ENCODE results near the gene SSR2. TPM values are rescaled to one million over a fixed set of nuclear protein-coding genes. Genes with fewer than 3 reads are reported as not detected.

Gene SSR2
- total RNA-seq (2014; rRNA removed; shearing (Covaris generic); ENCODE audit: low replicate concordance): 305 and 404 TPM in 2 replicates

- in situ Hi-C loops (cut with HindIII; ENCODE audit: low pct_unique_long_range_greater_than_20kb, low sequenced_read_pairs): no loop called here
- peak; percentile 83 for DNase-seq (ENCODE audit: low read depth)
These were observed at the start of gene SSR2 for GRCh38 chr1:156020293-156021092. SSR2 (minus strand) TSS chr1:156020951; CDS start chr1:156020167, 784 bp downstream.

DNA sequence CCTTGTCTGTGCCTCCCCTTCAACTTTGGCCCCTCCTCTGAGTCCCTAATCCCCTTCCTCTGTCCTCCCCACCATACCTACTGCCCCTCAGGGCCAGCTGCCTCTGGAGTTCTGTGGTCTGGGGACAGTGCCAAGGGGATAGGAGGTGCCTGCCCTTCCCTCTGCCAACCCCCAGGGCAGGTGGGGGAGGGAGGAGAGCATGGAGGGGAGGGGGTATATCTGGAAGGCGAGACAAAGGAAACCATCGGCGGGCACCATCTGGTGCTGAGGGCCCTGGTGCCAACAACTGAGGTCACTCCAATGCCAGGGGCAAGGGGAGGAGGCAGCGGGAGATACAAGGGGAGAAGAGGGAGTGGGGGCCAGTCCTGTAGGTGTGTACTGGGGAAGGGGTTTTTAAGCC is 49.8 kb upstream of the SSR2 start:
- DNase-seq (ENCODE audit: low read depth): no peak
- in situ Hi-C loops (cut with HindIII; ENCODE audit: low pct_unique_long_range_greater_than_20kb, low sequenced_read_pairs): no loop called here

GRCh38 chr1:156069490-156070455 is 49.0 kb upstream of the SSR2 start:
- in situ Hi-C loops (cut with HindIII; ENCODE audit: low pct_unique_long_range_greater_than_20kb, low sequenced_read_pairs): no loop called here

DNA sequence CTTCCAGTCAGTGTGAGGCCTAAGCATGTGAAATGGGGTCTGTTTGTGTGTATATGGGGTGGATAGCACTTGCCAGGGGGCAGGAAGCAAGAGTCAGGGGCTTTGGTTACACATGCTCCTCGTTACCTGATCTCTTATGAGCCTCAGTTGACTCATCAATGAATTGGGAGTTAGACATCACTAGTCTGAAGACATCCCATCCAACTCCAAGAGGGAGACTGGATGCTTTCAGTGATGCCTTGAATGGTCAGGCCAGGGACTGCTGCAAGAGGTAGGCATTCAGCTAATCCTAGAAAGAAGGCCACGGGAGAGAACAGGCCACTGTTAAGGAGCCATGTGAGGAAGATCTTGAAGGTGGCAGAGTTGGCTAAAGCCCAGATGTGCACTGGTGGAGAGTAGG is 46.5 kb upstream of the SSR2 start:
- DNase-seq (ENCODE audit: low read depth): no peak
- in situ Hi-C loops (cut with HindIII; ENCODE audit: low pct_unique_long_range_greater_than_20kb, low sequenced_read_pairs): no loop called here

More at GRCh38 chr1:156069490-156070455, 49.0 kb upstream of the SSR2 start:
- DNase-seq (ENCODE audit: low read depth): no peak

DNA sequence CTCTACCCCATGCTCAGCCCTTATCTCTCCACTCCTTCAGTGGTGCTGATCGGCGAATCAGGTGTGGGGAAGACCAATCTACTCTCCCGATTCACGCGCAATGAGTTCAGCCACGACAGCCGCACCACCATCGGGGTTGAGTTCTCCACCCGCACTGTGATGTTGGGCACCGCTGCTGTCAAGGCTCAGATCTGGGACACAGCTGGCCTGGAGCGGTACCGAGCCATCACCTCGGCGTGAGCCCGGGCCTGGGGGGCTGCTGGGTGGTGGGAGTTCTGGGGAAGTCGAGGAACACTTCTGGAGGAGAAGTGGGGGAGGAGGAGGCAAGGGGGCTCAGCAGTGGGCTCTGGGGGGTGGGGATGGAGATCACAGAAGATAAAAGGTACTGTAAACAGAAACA is 45.1 kb upstream of the SSR2 start:
- no peak for DNase-seq (ENCODE audit: low read depth)
- in situ Hi-C loops (cut with HindIII; ENCODE audit: low pct_unique_long_range_greater_than_20kb, low sequenced_read_pairs): no loop called here

DNA sequence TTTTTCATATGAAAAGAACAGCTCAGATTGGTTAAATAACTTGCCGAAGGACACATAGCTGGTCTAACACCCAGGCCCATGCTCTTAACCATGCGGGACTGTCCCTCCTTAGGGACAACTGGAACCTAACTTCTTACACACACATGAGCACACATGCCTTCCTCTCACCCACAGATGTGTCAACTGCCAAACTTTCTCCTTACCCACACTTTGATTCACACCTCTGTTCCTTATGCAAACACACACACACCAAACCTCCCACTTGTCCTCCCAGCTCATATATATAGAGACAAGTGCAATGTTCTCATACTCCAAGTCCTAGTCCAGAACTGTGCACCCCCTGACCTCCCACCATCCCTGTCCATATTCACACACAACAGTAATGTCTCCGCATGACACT is 44.5 kb upstream of the SSR2 start:
- in situ Hi-C loops (cut with HindIII; ENCODE audit: low pct_unique_long_range_greater_than_20kb, low sequenced_read_pairs): no loop called here
- no peak for DNase-seq (ENCODE audit: low read depth)

DNA sequence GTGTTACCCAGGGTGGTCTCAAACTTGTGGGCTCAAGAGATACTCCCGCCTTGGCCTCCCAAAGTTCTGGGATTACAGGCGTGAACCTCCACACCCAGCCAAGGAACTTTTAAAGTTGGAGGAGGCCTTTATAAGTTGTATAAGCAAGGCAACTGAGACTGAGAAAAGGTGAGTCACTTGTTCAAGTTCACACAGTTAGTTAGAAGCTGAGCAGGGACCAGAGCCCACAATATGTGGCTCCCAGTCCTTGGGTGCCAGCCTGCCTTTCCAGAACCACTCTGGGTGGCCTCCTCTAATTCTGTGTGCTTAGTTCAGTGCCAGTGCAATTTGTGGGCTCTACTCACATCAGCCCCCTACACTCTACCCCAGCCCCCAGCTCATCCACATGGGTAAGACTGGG is 43.9 kb upstream of the SSR2 start:
- DNase-seq (ENCODE audit: low read depth): no peak
- in situ Hi-C loops (cut with HindIII; ENCODE audit: low pct_unique_long_range_greater_than_20kb, low sequenced_read_pairs): no loop called here

DNA sequence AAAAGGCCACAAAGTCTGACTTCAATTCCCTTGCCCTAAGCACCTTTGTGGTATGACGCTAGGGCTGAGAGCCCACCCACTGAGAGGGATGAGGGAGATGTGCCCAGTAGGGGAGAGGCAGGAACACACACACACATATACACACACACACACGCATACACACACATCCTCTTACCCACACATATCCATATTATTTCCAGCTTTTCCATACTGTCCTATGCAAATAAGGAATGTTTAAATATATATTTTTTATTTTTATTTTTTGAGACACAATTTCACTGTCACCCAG is 43.2 kb upstream of the SSR2 start:
- in situ Hi-C loops (cut with HindIII; ENCODE audit: low pct_unique_long_range_greater_than_20kb, low sequenced_read_pairs): no loop called here
- DNase-seq (ENCODE audit: low read depth): no peak

- DNase-seq (ENCODE audit: low read depth): no peak
- in situ Hi-C loops (cut with HindIII; ENCODE audit: low pct_unique_long_range_greater_than_20kb, low sequenced_read_pairs): no loop called here
These were observed 41.4 kb upstream of the SSR2 start for GRCh38 chr1:156062189-156062588.

GRCh38 chr1:156060937-156061636 is 40.3 kb upstream of the SSR2 start, which contains the start of gene RAB25:
RAB25 (plus strand) TSS chr1:156061160; CDS start chr1:156061401, 241 bp downstream.
- in situ Hi-C loops (cut with HindIII; ENCODE audit: low pct_unique_long_range_greater_than_20kb, low sequenced_read_pairs): no loop called here

GRCh38 chr1:156056326-156056849 is 35.6 kb upstream of the SSR2 start:
- in situ Hi-C loops (cut with HindIII; ENCODE audit: low pct_unique_long_range_greater_than_20kb, low sequenced_read_pairs): no loop called here
- DNase-seq (ENCODE audit: low read depth): no peak

More at GRCh38 chr1:156060937-156061636, 40.3 kb upstream of the SSR2 start, which contains the start of gene RAB25:
- no peak for DNase-seq (ENCODE audit: low read depth)

DNA sequence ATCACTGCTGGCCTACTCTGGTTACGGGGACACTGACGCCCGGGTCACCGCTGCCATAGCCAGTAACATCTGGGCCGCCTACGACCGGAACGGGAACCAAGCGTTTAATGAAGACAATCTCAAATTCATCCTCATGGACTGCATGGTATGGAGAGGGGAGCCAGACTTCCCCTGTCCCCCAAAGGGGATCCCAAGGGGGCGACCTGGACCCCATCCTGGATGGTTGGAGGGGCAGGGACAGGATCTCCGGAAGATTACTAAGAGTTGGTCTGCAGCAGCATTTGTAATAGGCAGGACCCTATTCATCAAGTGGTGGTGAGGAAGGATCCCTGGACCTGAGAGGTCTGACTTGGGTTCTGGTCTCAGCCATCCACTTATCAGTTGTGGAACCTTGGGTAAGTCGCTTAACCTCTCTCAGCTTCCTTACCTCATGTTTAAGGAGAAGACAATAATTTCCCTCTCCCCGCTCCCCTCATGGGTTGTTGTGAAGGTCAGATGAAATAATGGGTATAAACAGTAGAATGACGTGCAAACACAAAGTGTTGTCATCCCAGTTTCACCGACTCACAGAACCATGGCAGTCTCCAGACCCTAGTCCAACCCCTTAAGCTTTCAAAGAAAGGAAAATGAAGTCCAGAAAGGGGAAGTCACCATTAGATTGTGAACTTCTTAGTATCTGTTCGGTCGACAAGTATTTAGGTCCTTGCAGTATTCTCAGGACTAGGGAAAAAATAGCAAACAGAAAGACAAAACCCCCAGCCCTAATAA is 34.7 kb upstream of the SSR2 start:
- no peak for DNase-seq (ENCODE audit: low read depth)
- in situ Hi-C loops (cut with HindIII; ENCODE audit: low pct_unique_long_range_greater_than_20kb, low sequenced_read_pairs): no loop called here

DNA sequence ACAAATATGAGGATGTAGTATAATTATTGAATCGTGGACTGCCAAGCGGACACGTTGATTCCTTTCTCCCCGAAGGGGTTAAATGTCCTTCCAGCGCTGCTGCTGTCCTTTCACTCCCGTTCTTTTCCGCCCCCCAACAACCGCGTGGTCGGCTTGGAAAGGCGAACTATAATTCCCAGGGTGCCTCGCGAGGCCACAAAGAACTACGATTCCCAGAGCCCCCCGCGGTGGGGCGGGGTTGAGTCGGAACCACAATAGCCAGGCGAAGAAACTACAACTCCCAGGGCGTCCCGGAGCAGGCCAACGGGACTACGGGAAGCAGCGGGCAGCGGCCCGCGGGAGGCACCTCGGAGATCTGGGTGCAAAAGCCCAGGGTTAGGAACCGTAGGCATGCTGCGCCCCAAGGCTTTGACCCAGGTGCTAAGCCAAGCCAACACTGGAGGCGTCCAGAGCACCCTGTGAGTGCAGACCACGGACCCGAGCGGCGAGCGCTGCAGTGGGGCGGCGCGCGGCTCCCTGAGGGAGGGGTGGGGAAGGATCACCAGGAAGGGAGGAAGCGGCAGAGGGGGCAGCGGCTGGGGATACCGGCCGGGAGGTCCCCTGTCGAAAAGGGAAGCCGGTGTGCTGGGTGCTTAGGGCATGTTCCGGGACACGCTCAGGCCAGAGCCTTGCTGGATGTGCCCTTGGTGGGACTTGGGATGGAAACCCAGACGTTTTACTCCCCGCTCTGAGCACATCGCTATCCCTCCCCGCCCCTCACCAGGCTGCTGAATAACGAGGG is 33.9 kb upstream of the SSR2 start, which contains the start of gene LAMTOR2:
TSS of gene LAMTOR2 (plus strand) at position 283 of the 781 bp plus-strand sequence. CDS start at position 391, 108 bp downstream.
- DNase-seq (ENCODE audit: low read depth): peak; percentile 97
- in situ Hi-C loops (cut with HindIII; ENCODE audit: low pct_unique_long_range_greater_than_20kb, low sequenced_read_pairs): no loop called here

GRCh38 chr1:156053768-156054499 is 33.2 kb upstream of the SSR2 start, which contains the start of gene UBQLN4:
UBQLN4 (minus strand) TSS chr1:156053798; CDS start chr1:156053701, 97 bp downstream.
- in situ Hi-C loops (cut with HindIII; ENCODE audit: low pct_unique_long_range_greater_than_20kb, low sequenced_read_pairs): no loop called here

GRCh38 chr1:156052862-156053767 is 32.4 kb upstream of the SSR2 start:
- DNase-seq (ENCODE audit: low read depth): peak; percentile 63
- in situ Hi-C loops (cut with HindIII; ENCODE audit: low pct_unique_long_range_greater_than_20kb, low sequenced_read_pairs): no loop called here

More at GRCh38 chr1:156053768-156054499, 33.2 kb upstream of the SSR2 start, which contains the start of gene UBQLN4:
- DNase-seq (ENCODE audit: low read depth): peak; percentile 49

All from Caki2 (cell line).